Mucosa of rectum (tissue), 2 donors: Measurements from ENCODE around the gene TNFRSF1A.
A peak's percentile ranks its signal among the peaks of the same experiment; 100 is the strongest.

Source experiments
- H3K27ac ChIP-seq, 2 donors: one replicate each; pipeline ENCODE4 v1.7.0; 2013; ENCODE audit warnings: inconsistent platforms in 2 of 2, low read depth in 2 of 2, low read length in 2 of 2
- H3K27me3 ChIP-seq, 2 donors: one replicate each; pipeline ENCODE4 v1.7.0; 2013; ENCODE audit warnings: low read length in 2 of 2; ENCODE audit not compliant: control insufficient read depth in 2 of 2, insufficient read depth in 2 of 2
- H3K36me3 ChIP-seq, 2 donors: one replicate each; pipeline ENCODE4 v1.7.0; 2013; ENCODE audit warnings: low read length in 2 of 2; ENCODE audit not compliant: control insufficient read depth in 2 of 2, insufficient read depth in 2 of 2
- H3K4me1 ChIP-seq, 2 donors: one replicate each; pipeline ENCODE4 v1.7.0; 2013; ENCODE audit warnings: low read length in 2 of 2, mild to moderate bottlenecking in 1 of 2; ENCODE audit not compliant: control insufficient read depth in 2 of 2, insufficient read depth in 2 of 2
- H3K4me3 ChIP-seq, 2 donors: one replicate each; pipeline ENCODE4 v1.7.0; 2013; ENCODE audit warnings: low read length in 2 of 2
- H3K9ac ChIP-seq, 2 donors: one replicate each; pipeline ENCODE4 v1.7.0; 2013; ENCODE audit warnings: low read length in 2 of 2, low read depth in 1 of 2, mild to moderate bottlenecking in 1 of 2
- H3K9me3 ChIP-seq, 2 donors: one replicate each; pipeline ENCODE4 v1.7.0; 2013; ENCODE audit warnings: low read length in 2 of 2; ENCODE audit not compliant: control insufficient read depth in 2 of 2
- donor health status: healthy.
- donor health status: Normal muscosa, but diverticular disease.

TNFRSF1A gene

GRCh38 chr12:6356374-6356820 is 14.5 kb upstream of the TNFRSF1A start:
- Histone ChIP-seq H3K4me1 (peaks cover 29 to 31% of the 10 kb centered on the region in 2 donors), H3K9me3 (no peaks in the 10 kb centered on the region), H3K27me3 (no peaks in the 10 kb centered on the region), H3K36me3 (peaks cover 12 to 28% of the 10 kb centered on the region in 2 donors), H3K4me3 (no peak overlapping the region), H3K27ac (no peak overlapping the region), H3K9ac (no peak overlapping the region)

DNA sequence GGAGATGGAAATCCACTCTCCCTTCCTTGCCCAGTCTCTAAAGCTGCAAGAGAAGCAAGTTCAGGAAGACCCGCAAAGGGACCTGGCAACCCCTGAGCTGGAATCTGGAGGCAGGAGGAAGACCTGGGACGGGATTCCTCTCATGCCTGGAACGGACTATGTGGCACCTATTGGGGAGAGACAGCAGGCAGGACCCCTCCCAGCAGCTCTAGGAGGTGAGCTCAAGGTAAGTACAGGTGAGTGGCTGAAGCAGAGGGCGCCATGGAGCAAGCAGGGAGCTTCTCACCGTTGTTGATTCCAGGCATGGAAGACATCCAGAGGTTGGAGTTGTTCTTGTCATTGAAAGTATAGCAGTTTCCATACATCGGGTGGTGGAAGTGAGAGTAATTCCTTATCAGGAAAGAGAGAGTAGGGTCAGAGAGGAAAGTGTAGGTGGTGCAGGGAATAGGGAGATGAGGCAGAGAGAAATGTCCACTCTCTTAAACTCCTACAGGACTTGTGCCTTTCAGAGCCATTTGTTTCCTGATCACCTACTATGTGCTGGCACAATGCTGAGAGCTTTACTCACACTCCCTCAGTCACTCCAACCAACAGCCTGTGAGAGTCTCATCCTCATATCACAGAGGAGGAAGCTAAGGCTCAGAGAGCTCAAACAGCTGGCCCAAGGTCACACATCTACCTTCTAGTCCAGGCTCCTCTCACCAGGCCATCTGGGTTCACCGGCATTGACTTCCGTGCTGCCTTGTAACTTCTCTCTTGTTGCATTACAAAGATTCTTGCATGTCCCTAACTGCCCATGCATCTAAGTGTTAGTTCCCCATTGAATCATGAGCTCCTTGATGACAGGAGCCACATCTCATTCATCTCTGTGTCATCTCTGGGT is 13.9 kb upstream of the TNFRSF1A start:
- no peaks in the 10 kb centered on the region for H3K9me3 ChIP-seq
- peaks cover 22 to 25% of the 10 kb centered on the region in 2 donors for H3K4me1 ChIP-seq
- no peak overlapping the region for H3K9ac ChIP-seq
- H3K4me3 ChIP-seq = no peak overlapping the region
- no peak overlapping the region for H3K27ac ChIP-seq
- H3K27me3 ChIP-seq = no peaks in the 10 kb centered on the region
- peaks cover 12 to 28% of the 10 kb centered on the region in 2 donors for H3K36me3 ChIP-seq

DNA sequence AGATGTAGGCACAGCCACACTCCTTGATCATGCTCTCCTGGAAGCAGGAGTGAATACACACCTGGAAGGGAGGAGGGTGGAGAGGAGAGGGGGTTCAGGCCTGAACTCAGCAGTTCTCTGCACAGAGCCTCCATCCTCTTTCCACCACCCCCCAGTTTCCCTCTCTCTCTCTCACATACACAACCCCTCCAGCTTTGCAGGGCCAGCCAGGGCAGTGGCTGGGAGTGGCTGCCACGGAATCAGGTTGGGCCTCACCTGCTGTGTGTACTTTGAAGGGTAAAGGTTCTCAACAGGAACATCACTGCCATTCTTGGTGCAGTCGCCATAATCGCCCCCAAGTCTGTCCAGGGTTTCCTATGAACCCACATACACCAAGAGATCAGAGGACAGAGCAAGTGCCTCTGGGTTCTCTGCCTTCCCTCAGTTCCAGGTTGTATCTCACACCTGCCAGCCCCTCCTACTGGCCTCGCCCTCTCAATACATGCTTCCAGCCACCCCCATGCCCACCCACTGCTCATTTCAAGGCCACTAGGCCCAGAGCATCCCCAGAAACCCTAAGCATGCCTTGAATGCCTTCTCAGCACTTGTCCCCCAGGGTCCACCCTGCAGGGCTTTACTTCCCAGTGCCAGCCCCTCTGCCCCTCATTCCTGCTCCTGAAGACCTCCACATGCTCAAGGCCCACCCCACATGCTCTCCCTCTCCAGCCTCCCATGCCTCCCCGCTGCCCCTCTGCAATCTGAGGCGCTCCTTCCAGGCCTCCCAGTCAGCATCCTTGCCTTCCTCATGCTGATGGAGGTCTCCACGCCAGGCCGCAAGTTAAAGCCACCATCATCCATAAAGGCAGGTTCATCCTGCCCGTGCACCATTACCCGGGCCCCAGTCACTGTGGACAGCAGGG is 12.9 kb upstream of the TNFRSF1A start:
- no peak overlapping the region for H3K4me3 ChIP-seq
- H3K9ac ChIP-seq = no peak overlapping the region
- H3K27me3 ChIP-seq = no peaks in the 10 kb centered on the region
- no peaks in the 10 kb centered on the region for H3K9me3 ChIP-seq
- H3K4me1 ChIP-seq = peaks cover 15 to 18% of the 10 kb centered on the region in 2 donors
- no peak overlapping the region for H3K27ac ChIP-seq
- peaks cover 12 to 28% of the 10 kb centered on the region in 2 donors for H3K36me3 ChIP-seq

DNA sequence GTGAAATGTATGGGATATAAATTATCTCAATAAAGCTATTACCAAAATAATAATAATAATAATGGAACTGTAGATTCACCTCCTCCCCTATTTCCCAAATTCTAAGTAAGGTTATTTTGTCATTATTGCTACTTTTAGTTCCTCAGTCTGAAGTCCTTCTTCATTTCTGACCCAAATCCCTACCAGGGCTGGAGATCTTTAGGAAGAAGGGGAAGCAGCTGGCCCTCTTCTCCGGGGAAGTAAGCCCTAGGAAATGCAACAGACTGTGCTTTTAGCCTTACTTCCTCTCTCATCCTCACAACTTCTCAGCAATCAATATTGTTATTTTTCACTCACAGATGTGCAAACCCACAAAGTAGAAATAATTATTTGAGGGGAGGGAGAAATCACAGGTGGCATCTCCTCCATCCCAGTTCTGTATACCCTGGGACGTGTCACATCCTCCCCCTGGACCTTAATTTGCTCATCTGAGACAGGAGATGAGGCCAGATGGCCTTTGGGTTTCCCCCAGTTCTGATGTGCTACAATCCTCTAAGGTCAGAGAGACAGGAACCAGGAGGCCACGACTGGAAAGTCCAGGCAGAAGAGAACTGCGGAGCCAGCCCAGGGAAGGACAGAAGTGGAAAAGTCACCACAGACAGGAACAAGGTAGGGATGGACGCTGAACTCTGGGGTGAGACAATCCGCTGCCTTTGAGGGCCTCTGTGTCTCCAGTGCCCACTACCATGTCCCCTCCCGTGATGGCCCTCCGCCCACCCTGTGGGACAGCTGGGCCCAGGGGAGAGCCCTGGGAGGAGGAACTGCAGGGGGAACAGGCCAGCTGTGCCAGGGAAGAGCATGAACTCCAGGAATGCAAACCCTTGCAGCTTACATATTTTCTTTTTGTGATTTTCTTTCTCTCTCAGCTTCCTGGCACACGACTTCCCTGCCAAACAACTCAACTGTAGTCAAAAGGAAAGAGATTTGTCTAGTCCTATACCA is 10.6 kb upstream of the TNFRSF1A start:
- Histone ChIP-seq H3K36me3 (peaks cover 18 to 41% of the 10 kb centered on the region in 2 donors), H3K9me3 (no peaks in the 10 kb centered on the region), H3K27ac (peak overlapping the region in 1 of 2 donors; percentile 29), H3K4me3 (no peak overlapping the region), H3K27me3 (no peaks in the 10 kb centered on the region), H3K4me1 (peaks cover 13 to 15% of the 10 kb centered on the region in 2 donors), H3K9ac (no peak overlapping the region)

GRCh38 chr12:6351622-6352021 is 9.7 kb upstream of the TNFRSF1A start:
- Histone ChIP-seq H3K4me1 (peaks cover 15 to 17% of the 10 kb centered on the region in 2 donors), H3K27ac (no peak overlapping the region), H3K9ac (no peak overlapping the region), H3K36me3 (peaks cover 13 to 43% of the 10 kb centered on the region in 2 donors), H3K4me3 (no peak overlapping the region), H3K27me3 (no peaks in the 10 kb centered on the region), H3K9me3 (no peaks in the 10 kb centered on the region)

DNA sequence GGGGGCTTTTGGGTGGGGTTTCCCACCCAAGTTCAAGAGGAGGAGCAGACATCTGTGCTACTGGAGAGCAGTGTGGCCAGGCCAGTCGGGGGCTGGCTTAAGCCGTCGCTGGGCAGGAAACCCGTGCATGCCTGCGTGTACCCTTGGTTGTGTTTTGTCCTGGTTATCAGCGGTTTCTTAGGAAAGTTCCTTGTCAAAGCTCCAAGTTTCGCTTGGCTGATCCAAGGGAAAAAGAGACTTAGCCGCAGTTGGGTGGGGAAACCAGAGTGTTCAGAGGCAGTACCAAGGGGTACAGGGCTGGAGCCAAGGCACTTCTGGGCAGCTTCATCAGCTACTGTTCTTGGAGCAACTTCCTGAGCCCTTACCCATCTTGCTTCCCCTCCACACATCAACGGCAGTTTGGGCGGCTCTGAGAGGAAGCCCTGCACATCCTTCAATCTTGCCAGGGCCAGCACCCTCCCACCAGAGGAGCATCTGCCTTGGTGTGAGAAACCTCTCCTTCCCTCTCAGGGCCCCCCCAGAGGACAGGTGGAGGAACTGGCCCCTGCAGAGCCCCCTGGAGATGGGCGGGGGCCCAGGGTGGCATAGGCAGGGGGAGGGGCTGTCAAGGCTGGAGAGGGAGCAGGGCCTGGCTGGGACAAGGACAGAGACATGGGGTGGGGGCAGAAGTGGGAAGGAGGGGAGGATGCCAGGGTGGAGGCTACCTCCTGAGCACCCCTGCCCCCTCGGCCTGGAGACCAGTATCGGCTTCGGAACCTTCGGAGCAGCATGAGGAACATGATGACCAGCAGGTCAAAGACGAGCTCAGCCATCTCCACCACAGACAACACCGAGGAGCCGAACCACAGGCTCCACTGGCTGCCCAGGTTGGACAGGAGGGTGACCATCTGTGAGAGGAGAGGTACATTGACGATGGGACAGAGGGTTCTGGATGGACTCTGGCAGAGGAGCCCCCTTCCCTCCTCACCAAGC is 5.8 kb upstream of the TNFRSF1A start:
- Histone ChIP-seq H3K9me3 (no peaks in the 10 kb centered on the region), H3K9ac (no peak overlapping the region), H3K4me3 (peak overlapping the region in 1 of 2 donors; percentile 48)

GRCh38 chr12:6346942-6347341 is 5.1 kb upstream of the TNFRSF1A start:
- peaks cover 24 to 34% of the 10 kb centered on the region in 2 donors for H3K4me1 ChIP-seq
- H3K4me3 ChIP-seq = no peak overlapping the region
- H3K9ac ChIP-seq = no peak overlapping the region
- H3K36me3 ChIP-seq = peaks cover 5 to 27% of the 10 kb centered on the region in 2 donors
- H3K9me3 ChIP-seq = no peaks in the 10 kb centered on the region
- H3K27ac ChIP-seq = peak overlapping the region; percentile 10 to 27
- H3K27me3 ChIP-seq = no peaks in the 10 kb centered on the region

More for the DNA sequence above, 5.8 kb upstream of the TNFRSF1A start:
- H3K4me1 ChIP-seq = peaks cover 17 to 27% of the 10 kb centered on the region in 2 donors
- no peaks in the 10 kb centered on the region for H3K27me3 ChIP-seq
- H3K36me3 ChIP-seq = peaks cover 5 to 28% of the 10 kb centered on the region in 2 donors
- peak overlapping the region; percentile 37 to 65 for H3K27ac ChIP-seq

DNA sequence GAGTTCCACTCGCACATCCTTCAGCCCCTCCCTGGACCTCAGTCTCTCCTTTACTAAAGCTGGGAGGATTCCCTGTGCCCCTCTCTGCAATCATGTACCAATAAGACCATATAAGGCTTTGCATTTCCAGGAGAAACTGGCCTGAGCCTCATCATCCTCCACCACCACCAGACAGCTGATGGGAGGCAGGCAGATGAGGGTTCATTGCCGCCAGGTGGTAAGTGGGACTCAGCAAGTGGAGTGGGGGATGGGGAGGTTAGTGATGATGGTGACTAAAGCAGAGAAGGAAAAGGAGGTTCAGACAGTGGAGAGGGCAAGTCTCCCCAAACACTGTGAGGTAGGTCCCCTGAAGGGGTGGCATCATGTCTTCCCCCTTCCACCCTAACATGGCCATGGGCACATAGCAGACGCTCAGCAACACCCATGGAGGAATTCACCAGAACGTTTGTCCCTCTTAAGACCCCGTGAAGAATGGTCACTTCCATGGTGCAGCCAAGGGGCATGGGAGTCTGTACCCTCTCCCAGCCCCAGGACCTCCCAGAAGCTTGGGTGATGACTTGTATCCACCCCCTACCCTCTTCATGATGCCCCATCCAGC is 4.5 kb upstream of the TNFRSF1A start:
- H3K27me3 ChIP-seq = no peaks in the 10 kb centered on the region
- H3K9me3 ChIP-seq = no peaks in the 10 kb centered on the region
- peaks cover 5 to 27% of the 10 kb centered on the region in 2 donors for H3K36me3 ChIP-seq
- H3K4me3 ChIP-seq = no peak overlapping the region
- H3K9ac ChIP-seq = no peak overlapping the region
- H3K27ac ChIP-seq = peak overlapping the region; percentile 38 to 49
- H3K4me1 ChIP-seq = peaks cover 24 to 34% of the 10 kb centered on the region in 2 donors
